ENCODE data around the gene FILIP1L. TPM values are rescaled to one million over a fixed set of nuclear protein-coding genes. Genes with fewer than 3 reads are reported as not detected.

Gene FILIP1L
- total RNA-seq, 1 experiment from 2014 or later: 15.5 TPM

DNA sequence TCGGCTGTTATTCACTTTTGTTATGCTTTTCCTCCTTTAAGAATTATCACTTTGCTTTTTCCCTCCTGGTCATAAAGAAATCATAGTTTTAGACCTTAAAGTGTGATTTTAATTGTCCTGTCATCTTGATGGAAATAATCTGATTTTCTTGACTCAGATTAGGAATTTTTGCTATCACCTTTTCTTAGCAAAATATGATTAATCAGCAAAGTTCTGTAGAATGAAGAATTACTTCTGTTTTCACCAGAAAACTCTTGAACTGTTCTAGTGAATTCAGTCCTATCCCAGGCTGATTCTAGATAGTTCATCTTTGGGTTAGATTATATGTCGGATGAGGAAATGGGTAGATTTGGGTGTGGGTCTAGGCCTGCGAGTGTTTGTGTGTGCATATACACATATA is 284.5 kb downstream of the FILIP1L start:
- Mint-ChIP-seq H3K27ac (ENCODE audit: unreplicated experiment) (no peak overlapping the region), H3K36me3 (ENCODE audit: insufficient read depth, unreplicated experiment) (no peaks in the 10 kb centered on the region), H3K9me3 (ENCODE audit: unreplicated experiment) (no peaks in the 10 kb centered on the region), H3K4me3 (ENCODE audit: unreplicated experiment) (no peak overlapping the region), H3K27me3 (ENCODE audit: insufficient read depth, unreplicated experiment) (no peaks in the 10 kb centered on the region), H3K4me1 (ENCODE audit: low read depth, unreplicated experiment) (peaks cover 21% of the 10 kb centered on the region)
- Histone ChIP-seq H3K4me1 (no peaks in the 10 kb centered on the region; the same call in 1 of the 2 replicates), H3K36me3 (ENCODE audit: control insufficient read depth, insufficient read depth, low read length) (no peaks in the 10 kb centered on the region), H3K4me3 (ENCODE audit: low read depth, low read length) (no peak overlapping the region), H3K27me3 (replicated peaks; ENCODE audit: control insufficient read depth, insufficient read depth, low read length) (no peaks in the 10 kb centered on the region), H3K9me3 (no peaks in the 10 kb centered on the region)
- DNase-seq: no peak
- ChIA-PET CTCF (no interaction called here), POLR2A (no interaction called here)
- intact Hi-C loops (cut with micrococcal nuclease; ENCODE audit: unreplicated experiment): loop anchor here (5.0 kb wide), 1 partner anchor 487 kb away; no protein-coding TSS in a partner anchor
- no TSS peak for BruUV-seq (replicated peaks)
- TF ChIP-seq, protein P1, sequence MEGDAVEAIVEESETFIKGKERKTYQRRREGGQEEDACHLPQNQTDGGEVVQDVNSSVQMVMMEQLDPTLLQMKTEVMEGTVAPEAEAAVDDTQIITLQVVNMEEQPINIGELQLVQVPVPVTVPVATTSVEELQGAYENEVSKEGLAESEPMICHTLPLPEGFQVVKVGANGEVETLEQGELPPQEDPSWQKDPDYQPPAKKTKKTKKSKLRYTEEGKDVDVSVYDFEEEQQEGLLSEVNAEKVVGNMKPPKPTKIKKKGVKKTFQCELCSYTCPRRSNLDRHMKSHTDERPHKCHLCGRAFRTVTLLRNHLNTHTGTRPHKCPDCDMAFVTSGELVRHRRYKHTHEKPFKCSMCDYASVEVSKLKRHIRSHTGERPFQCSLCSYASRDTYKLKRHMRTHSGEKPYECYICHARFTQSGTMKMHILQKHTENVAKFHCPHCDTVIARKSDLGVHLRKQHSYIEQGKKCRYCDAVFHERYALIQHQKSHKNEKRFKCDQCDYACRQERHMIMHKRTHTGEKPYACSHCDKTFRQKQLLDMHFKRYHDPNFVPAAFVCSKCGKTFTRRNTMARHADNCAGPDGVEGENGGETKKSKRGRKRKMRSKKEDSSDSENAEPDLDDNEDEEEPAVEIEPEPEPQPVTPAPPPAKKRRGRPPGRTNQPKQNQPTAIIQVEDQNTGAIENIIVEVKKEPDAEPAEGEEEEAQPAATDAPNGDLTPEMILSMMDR (IDR thresholded peaks at IDR 0.05; ENCODE audit: insufficient read depth in 1 of 2, low read depth in 1 of 2, low read length in 1 of 2, severe bottlenecking in 1 of 2, unreplicated experiment in 1 of 2): no peak

DNA sequence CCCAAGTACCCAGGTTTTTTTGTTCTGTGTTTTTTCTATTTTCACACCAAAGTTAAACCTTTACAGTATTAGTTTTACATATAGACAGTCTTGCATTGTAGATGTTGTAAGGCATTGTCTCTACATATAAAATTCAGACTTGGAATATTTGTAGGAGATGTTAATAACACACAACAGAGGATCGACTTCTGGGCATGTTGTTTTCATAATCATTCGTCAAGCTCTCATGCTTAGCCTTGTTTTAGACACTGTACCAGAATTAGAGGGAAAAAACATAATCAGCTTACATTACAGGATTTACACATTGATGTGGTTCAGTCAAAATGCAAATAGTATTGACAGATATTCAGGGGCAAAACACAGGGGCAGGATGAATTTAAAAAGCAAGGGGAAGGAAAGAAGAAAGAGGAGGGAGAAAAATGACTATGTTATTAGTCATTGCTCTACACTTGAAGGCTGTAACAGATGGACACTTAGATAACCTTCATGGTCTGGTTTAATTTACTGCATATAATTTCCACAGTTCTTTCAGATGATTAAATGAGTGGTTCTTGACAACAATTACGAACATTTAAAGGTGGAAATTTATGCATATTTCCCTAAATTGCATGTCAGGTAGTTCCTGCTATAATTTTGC is 289.2 kb downstream of the FILIP1L start:
- H3K27me3 Mint-ChIP-seq (ENCODE audit: insufficient read depth, unreplicated experiment): no peaks in the 10 kb centered on the region
- no peak for DNase-seq
- Histone ChIP-seq H3K36me3 (ENCODE audit: control insufficient read depth, insufficient read depth, low read length) (no peaks in the 10 kb centered on the region), H3K4me1 (no peaks in the 10 kb centered on the region; the same call in none of the 2 replicates), H3K9me3 (no peaks in the 10 kb centered on the region), H3K27me3 (replicated peaks; ENCODE audit: control insufficient read depth, insufficient read depth, low read length) (no peaks in the 10 kb centered on the region), H3K4me3 (ENCODE audit: low read depth, low read length) (no peak overlapping the region)
- H3K36me3 Mint-ChIP-seq (ENCODE audit: insufficient read depth, unreplicated experiment): no peaks in the 10 kb centered on the region
- ChIA-PET CTCF (no interaction called here), POLR2A (no interaction called here)
- intact Hi-C loops (cut with micrococcal nuclease; ENCODE audit: unreplicated experiment): no loop called here
- no peak overlapping the region for H3K4me3 Mint-ChIP-seq (ENCODE audit: unreplicated experiment)
- TF ChIP-seq, protein P1 (IDR thresholded peaks at IDR 0.05; ENCODE audit: insufficient read depth in 1 of 2, low read depth in 1 of 2, low read length in 1 of 2, severe bottlenecking in 1 of 2, unreplicated experiment in 1 of 2): no peak
- BruUV-seq (replicated peaks): no TSS peak
- no peaks in the 10 kb centered on the region for H3K9me3 Mint-ChIP-seq (ENCODE audit: unreplicated experiment)
- H3K27ac Mint-ChIP-seq (ENCODE audit: unreplicated experiment): no peak overlapping the region
- H3K4me1 Mint-ChIP-seq (ENCODE audit: low read depth, unreplicated experiment): peaks cover 13% of the 10 kb centered on the region

DNA sequence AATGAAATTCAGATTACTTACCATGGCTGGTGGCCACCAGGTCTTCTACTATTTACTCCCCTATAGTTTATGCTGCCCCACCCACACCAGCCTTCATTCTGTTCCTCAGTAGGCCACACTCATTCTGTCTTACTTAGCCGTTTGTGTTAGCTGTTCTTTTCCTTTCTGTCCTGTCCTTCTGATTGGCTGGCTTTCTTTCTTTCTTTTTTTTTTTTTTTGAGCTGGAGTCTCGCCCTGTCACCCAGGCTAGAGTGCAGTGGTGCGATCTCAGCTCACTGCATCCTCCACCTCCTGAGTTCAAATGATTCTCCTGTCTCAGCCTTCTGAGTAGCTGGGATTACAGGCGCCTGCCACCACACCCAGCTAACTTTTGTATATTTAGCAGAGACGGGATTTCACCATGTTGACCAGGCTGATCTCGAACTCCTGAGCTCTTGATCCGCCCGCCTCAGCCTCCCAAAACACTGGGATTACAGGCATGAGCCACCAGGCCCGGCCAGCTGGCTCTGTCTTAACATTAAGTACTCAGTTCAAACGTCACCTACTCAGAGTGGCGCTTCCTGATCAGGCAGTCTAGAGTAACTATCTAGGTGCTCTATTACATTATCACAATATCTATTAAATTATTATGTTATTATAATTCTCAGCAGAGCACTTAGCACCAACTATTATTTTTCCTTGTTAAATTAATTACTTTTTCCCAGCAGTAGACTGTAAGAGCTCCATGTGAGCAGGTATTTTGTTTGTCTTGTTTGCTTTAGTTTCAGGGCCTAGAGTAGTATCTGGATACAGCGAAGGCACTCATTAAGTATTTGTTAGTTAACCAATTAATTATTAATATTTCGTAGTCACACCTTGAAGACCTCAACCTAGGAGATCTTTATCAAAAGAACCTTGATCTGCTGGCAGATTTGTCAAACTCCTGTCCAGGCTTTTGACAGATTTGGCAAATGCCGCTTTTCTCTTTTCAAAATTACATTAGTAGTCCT is 290.3 kb downstream of the FILIP1L start:
- Mint-ChIP-seq H3K4me3 (ENCODE audit: unreplicated experiment) (no peak overlapping the region), H3K36me3 (ENCODE audit: insufficient read depth, unreplicated experiment) (no peaks in the 10 kb centered on the region), H3K4me1 (ENCODE audit: low read depth, unreplicated experiment) (peaks cover 7% of the 10 kb centered on the region), H3K9me3 (ENCODE audit: unreplicated experiment) (no peaks in the 10 kb centered on the region), H3K27me3 (ENCODE audit: insufficient read depth, unreplicated experiment) (no peaks in the 10 kb centered on the region), H3K27ac (ENCODE audit: unreplicated experiment) (no peak overlapping the region)
- intact Hi-C loops (cut with micrococcal nuclease; ENCODE audit: unreplicated experiment): no loop called here
- Histone ChIP-seq H3K4me3 (ENCODE audit: low read depth, low read length) (no peak overlapping the region), H3K9me3 (no peaks in the 10 kb centered on the region), H3K4me1 (no peaks in the 10 kb centered on the region; the same call in none of the 2 replicates), H3K27me3 (replicated peaks; ENCODE audit: control insufficient read depth, insufficient read depth, low read length) (no peaks in the 10 kb centered on the region), H3K36me3 (ENCODE audit: control insufficient read depth, insufficient read depth, low read length) (no peaks in the 10 kb centered on the region)
- TF ChIP-seq, protein P1 (IDR thresholded peaks at IDR 0.05; ENCODE audit: insufficient read depth in 1 of 2, low read depth in 1 of 2, low read length in 1 of 2, severe bottlenecking in 1 of 2, unreplicated experiment in 1 of 2): no peak
- BruUV-seq (replicated peaks): no TSS peak
- POLR2A ChIA-PET: interaction anchor here (0.6 kb wide), 1 partner anchor 743 kb away, joined by 6 read pairs; no protein-coding TSS in a partner anchor
- DNase-seq: no peak
- CTCF ChIA-PET: interaction anchor here (0.8 to 1.0 kb wide), 2 partner anchors 8 to 430 kb away, joined by 3 read pairs; no protein-coding TSS in a partner anchor
